ENCODE results near the gene SLAMF6.

- TF ChIP-seq CTCF (IDR thresholded peaks at IDR 0.05) (no peak), POLR2A (IDR thresholded peaks at IDR 0.05) (no peak)
Measured at GRCh38 chr1:160453443-160453842, 69.6 kb downstream of the SLAMF6 start.
